IMR-90 (cell line): Measurements from ENCODE around the gene IKBIP. TPM values are rescaled to one million over a fixed set of nuclear protein-coding genes. Genes with fewer than 3 reads are reported as not detected.

Source experiments
- ATAC-seq: fragments of 200-7000 bp; cut with Tn5 transposase; 2 replicates; pipeline ENCODE4 v1.9.1; 2020; ENCODE audit warnings: low read depth, mild to moderate bottlenecking, moderate library complexity
- BruUV-seq: library from RNA; stranded (reverse); fragments of 400-500 nt; replicated peaks from 2 replicates; lab custom pipeline; 2021; lab: Mats Ljungman, UMichigan
- CTCF ChIA-PET: fragments of 300-600 bp; formaldehyde crosslinking; extraction: SDS; loops from one replicate; lab custom pipeline; 2021; ENCODE audit warnings: antibody characterized with exemption; lab: Yijun Ruan, JAX
- POLR2A ChIA-PET: fragments of 300-600 bp; sonication (Branson Sonifier 250); formaldehyde crosslinking; loops from one replicate; lab custom pipeline; 2022; ENCODE audit warnings: antibody characterized with exemption; ENCODE audit not compliant: unreplicated experiment; lab: Charles Lee
- DNase-seq: peaks from one replicate; pipeline ENCODE4 v3.0.0; 2013
- H2AFZ ChIP-seq: replicated peaks from 2 replicates; pipeline ENCODE3; 2013; ENCODE audit warnings: low read length, mild to moderate bottlenecking; ENCODE audit not compliant: poor library complexity
- H2AK5ac ChIP-seq: 2 replicates; pipeline ENCODE4 v1.6.1; 2013; ENCODE audit warnings: low read depth, low read length, inconsistent platforms
- H2AK9ac ChIP-seq: replicated peaks from 2 replicates; pipeline ENCODE3; 2013; ENCODE audit warnings: mild to moderate bottlenecking, low read depth, low read length, moderate library complexity; ENCODE audit not compliant: poor library complexity
- H2BK120ac ChIP-seq: 2 replicates; pipeline ENCODE4 v1.6.1; 2013; ENCODE audit warnings: low read depth, low read length, inconsistent platforms
- H2BK15ac ChIP-seq: 3 replicates; pipeline ENCODE4 v1.6.1; 2013; ENCODE audit warnings: low read depth, low read length, inconsistent platforms
- H2BK20ac ChIP-seq: 2 replicates; pipeline ENCODE4 v1.6.1; 2013; ENCODE audit warnings: low read depth, mild to moderate bottlenecking, inconsistent platforms, low read length, moderate library complexity
- H2BK5ac ChIP-seq: 2 replicates; pipeline ENCODE4 v1.6.1; 2013; ENCODE audit warnings: mild to moderate bottlenecking, low read depth, low read length, inconsistent platforms; ENCODE audit not compliant: poor library complexity, severe bottlenecking
- H3K14ac ChIP-seq: replicated peaks from 2 replicates; pipeline ENCODE4 v1.6.1; 2013; ENCODE audit warnings: low read depth, low read length, inconsistent platforms
- H3K18ac ChIP-seq: 2 replicates; pipeline ENCODE4 v1.6.1; 2013; ENCODE audit warnings: low read depth, low read length, control low read depth
- H3K23ac ChIP-seq: 2 replicates; pipeline ENCODE4 v1.6.1; 2013; ENCODE audit warnings: low read depth, low read length, inconsistent platforms
- H3K27ac ChIP-seq: 2 replicates; pipeline ENCODE4 v1.5.1; 2013; ENCODE audit warnings: mild to moderate bottlenecking, control low read depth, low read length; ENCODE audit not compliant: insufficient read depth
- H3K27me3 ChIP-seq: 2 replicates; pipeline ENCODE4 v1.6.1; 2013; ENCODE audit warnings: low read length; ENCODE audit not compliant: control insufficient read depth, insufficient read depth
- H3K36me3 ChIP-seq: 2 replicates; pipeline ENCODE4 v1.6.1; 2013; ENCODE audit warnings: low read length, mixed read lengths; ENCODE audit not compliant: control insufficient read depth, insufficient read depth
- H3K4ac ChIP-seq: 2 replicates; pipeline ENCODE4 v1.6.1; 2013; ENCODE audit warnings: low read depth, low read length, inconsistent platforms
- H3K4me1 ChIP-seq: 2 replicates; pipeline ENCODE4 v1.6.1; 2013; ENCODE audit warnings: low read length, mixed read lengths; ENCODE audit not compliant: control insufficient read depth, insufficient read depth
- H3K4me2 ChIP-seq: 2 replicates; pipeline ENCODE4 v1.6.1; 2013; ENCODE audit warnings: low read depth, mild to moderate bottlenecking, control low read depth, low read length, moderate library complexity
- H3K4me3 ChIP-seq: 2 replicates; pipeline ENCODE4 v1.5.1; 2013; ENCODE audit warnings: low read depth, mild to moderate bottlenecking, control low read depth, low read length, moderate library complexity; ENCODE audit not compliant: insufficient read depth
- H3K56ac ChIP-seq: 2 replicates; pipeline ENCODE4 v1.6.1; 2013; ENCODE audit warnings: low read length, inconsistent platforms; ENCODE audit not compliant: insufficient read depth; ENCODE audit errors: extremely low read depth
- H3K79me1 ChIP-seq, 2 experiments: 2 replicates each; pipeline ENCODE4 v1.6.1; 2013; ENCODE audit warnings: low read length in 2 of 2, inconsistent platforms in 1 of 2, low read depth in 1 of 2
- H3K9ac ChIP-seq: 2 replicates; pipeline ENCODE4 v1.6.1; 2013; ENCODE audit warnings: low read depth, low read length, control low read depth
- H3K9me1 ChIP-seq: 2 replicates; pipeline ENCODE4 v1.6.1; 2013; ENCODE audit warnings: low read length, inconsistent platforms; ENCODE audit not compliant: insufficient read depth
- H3K9me3 ChIP-seq: 2 replicates; pipeline ENCODE4 v1.6.1; 2013; ENCODE audit warnings: low read length; ENCODE audit not compliant: control insufficient read depth, insufficient read depth
- H4K20me1 ChIP-seq: 2 replicates; pipeline ENCODE4 v1.6.1; 2013; ENCODE audit warnings: low read length, inconsistent platforms; ENCODE audit not compliant: insufficient read depth
- H4K5ac ChIP-seq: 2 replicates; pipeline ENCODE4 v1.6.1; 2013; ENCODE audit warnings: mild to moderate bottlenecking, low read depth, low read length, control low read depth
- H4K8ac ChIP-seq, 2 experiments: 2 replicates each; pipeline ENCODE4 v1.6.1; 2013; ENCODE audit warnings: low read depth in 2 of 2, low read length in 2 of 2, control low read depth in 1 of 2, inconsistent platforms in 1 of 2
- H4K91ac ChIP-seq: 2 replicates; pipeline ENCODE4 v1.6.1; 2013; ENCODE audit warnings: low read depth, low read length, inconsistent platforms; ENCODE audit not compliant: insufficient read depth
- BHLHE40 ChIP-seq: fragments of 150-350 bp; IDR thresholded peaks from 2 replicates; pipeline ENCODE4 v1.6.1; 2016; ENCODE audit warnings: mild to moderate bottlenecking, low read depth, low read length
- CEBPB ChIP-seq: IDR thresholded peaks from 2 replicates; pipeline ENCODE4 v1.6.1; 2012; ENCODE audit warnings: low read depth, low read length, improper control_type of control experiment
- CHD1 ChIP-seq: IDR thresholded peaks from 2 replicates; pipeline ENCODE4 v1.6.1; 2012; ENCODE audit warnings: low read depth, low read length, improper control_type of control experiment
- CTCF ChIP-seq: conservative IDR thresholded peaks from 2 replicates; pipeline ENCODE4 v1.5.1; 2012; ENCODE audit warnings: mild to moderate bottlenecking, low read depth, low read length, improper control_type of control experiment
- ELK1 ChIP-seq: fragments of 150-350 bp; IDR thresholded peaks from 2 replicates; pipeline ENCODE4 v1.6.1; 2016; ENCODE audit warnings: low read depth, mild to moderate bottlenecking, low read length, moderate library complexity, borderline replicate concordance
- FOS ChIP-seq: fragments of 150-350 bp; IDR thresholded peaks from 2 replicates; pipeline ENCODE4 v1.6.1; 2016; ENCODE audit warnings: low read depth, low read length
- MXI1 ChIP-seq: IDR thresholded peaks from 2 replicates; pipeline ENCODE4 v1.6.1; 2012; ENCODE audit warnings: low read depth, mild to moderate bottlenecking, low read length, moderate library complexity, borderline replicate concordance
- POLR2A ChIP-seq: IDR thresholded peaks from 2 replicates; pipeline ENCODE4 v1.6.1; 2012; ENCODE audit warnings: mild to moderate bottlenecking, low read depth, low read length
- RAD21 ChIP-seq: IDR thresholded peaks from 2 replicates; pipeline ENCODE4 v1.6.1; 2012; ENCODE audit warnings: low read length, improper control_type of control experiment
- RCOR1 ChIP-seq: IDR thresholded peaks from 2 replicates; pipeline ENCODE4 v1.6.1; 2012; ENCODE audit warnings: mild to moderate bottlenecking, low read length, improper control_type of control experiment; ENCODE audit not compliant: insufficient replicate concordance
- RFX5 ChIP-seq: IDR thresholded peaks from 2 replicates; pipeline ENCODE4 v1.8.0; 2012; ENCODE audit warnings: low read depth, mild to moderate bottlenecking, low read length, moderate library complexity
- SMC3 ChIP-seq: fragments of 150-350 bp; IDR thresholded peaks from 2 replicates; pipeline ENCODE4 v1.6.1; 2016; ENCODE audit warnings: low read depth, mild to moderate bottlenecking, antibody characterized with exemption, low read length, moderate library complexity
- USF2 ChIP-seq: fragments of 150-350 bp; IDR thresholded peaks from 2 replicates; pipeline ENCODE4 v1.6.1; 2017; ENCODE audit warnings: mild to moderate bottlenecking, antibody characterized with exemption, low read length, low read depth
- WGBS, 2 experiments: methylation state at CpG; one replicate each; pipeline versions ENCODE4 v1.1.5 to v1.1.7; 2013; ENCODE audit warnings: missing lambda C conversion rate in 2 of 2; ENCODE audit not compliant: insufficient read length in 1 of 2; ENCODE audit errors: extremely low coverage in 2 of 2; 5-methylcytosine and 5-hydroxymethylcytosine counted together
- dilution Hi-C: fragments of 300-500 bp; cut with HindIII; formaldehyde crosslinking; loops from one replicate; pipeline ENCODE4 v1.14.3; 2018; ENCODE audit warnings: low sequenced_read_pairs; ENCODE audit not compliant: unreplicated experiment
- in situ Hi-C: fragments of 300-500 bp; cut with MboI; formaldehyde crosslinking; loops from 3 replicates; pipeline ENCODE4 v1.14.3; 2019; ENCODE audit warnings: low sequenced_read_pairs, inconsistent platforms, mixed read lengths
- intact Hi-C: fragments of 100-400 bp; cut with micrococcal nuclease; formaldehyde crosslinking; loops from 2 replicates; pipeline ENCODE4 v1.10.0; 2022
- polyA plus RNA-seq, 3 experiments: library from polyadenylated mRNA; depleted of rRNA; stranded (reverse); fragments of >200 nt; gene quantifications; 2 replicates each; pipeline ENCODE4 v1.2.3, GENCODE V29; 2012; ENCODE audit warnings: low replicate concordance in 1 of 3
- total RNA-seq: library from RNA; depleted of rRNA; stranded (reverse); fragments of >200 nt; gene quantifications from 2 replicates; pipeline ENCODE4 v1.2.3, GENCODE V29; 2012

Gene IKBIP
- total and polyA plus RNA-seq, 2 of the 4 experiments (the other 2 are of a cell fraction): 37.1 to 52.7 TPM

- no peak overlapping the region for H2AFZ ChIP-seq
- no CpG with 5 or more reads among the region's 1 CpG for WGBS, 2 experiments
- no TSS peak for BruUV-seq
- TF ChIP-seq CTCF: peak; percentile 82
- TF ChIP-seq RFX5: no peak
- TF ChIP-seq RCOR1: no peak
- TF ChIP-seq RAD21: peak; percentile 91
- TF ChIP-seq FOS: no peak
- TF ChIP-seq USF2: no peak
- no peak for TF ChIP-seq MXI1
- TF ChIP-seq BHLHE40: no peak
- TF ChIP-seq SMC3: peak; percentile 67
- TF ChIP-seq CEBPB: no peak
- no peak for TF ChIP-seq POLR2A
- TF ChIP-seq ELK1: no peak
- no peak for TF ChIP-seq CHD1
- no peak overlapping the region for H3K4me2 ChIP-seq
- intact Hi-C loops: loop anchor here (1.0 to 5.0 kb wide), 4 partner anchors 47 to 229 kb away; no protein-coding TSS in a partner anchor
- DNase-seq: peak; percentile 70
- CTCF ChIA-PET: interaction anchor here (0.6 to 1.2 kb wide), 3 partner anchors 10 to 237 kb away, joined by 3 to 4 read pairs (median 3); no protein-coding TSS in a partner anchor
- H3K9me3 ChIP-seq: no peaks in the 10 kb centered on the region
- H3K18ac ChIP-seq: no peak overlapping the region
- no peak overlapping the region for H3K23ac ChIP-seq
- H4K20me1 ChIP-seq: no peaks in the 10 kb centered on the region
- H3K9me1 ChIP-seq: no peaks in the 10 kb centered on the region
- no peak overlapping the region for H4K91ac ChIP-seq
- no peaks in the 10 kb centered on the region for H3K4me1 ChIP-seq
- H3K56ac ChIP-seq: no peak overlapping the region
- H2BK5ac ChIP-seq: no peak overlapping the region
- no peaks in the 10 kb centered on the region for H3K27me3 ChIP-seq
- no peak overlapping the region for H3K27ac ChIP-seq
- no peak overlapping the region for H2AK9ac ChIP-seq
- dilution Hi-C loops: no loop called here
- ATAC-seq: peak; percentile 80
- no peak overlapping the region for H2AK5ac ChIP-seq
- no peak overlapping the region for H4K8ac ChIP-seq
- H3K4me3 ChIP-seq: no peak overlapping the region
- no peak overlapping the region for H2BK120ac ChIP-seq
- H3K79me1 ChIP-seq: peaks cover 10 to 14% of the 10 kb centered on the region in 2 experiments
- no peak overlapping the region for H2BK20ac ChIP-seq
- in situ Hi-C loops: loop anchor here (10.0 kb wide), 1 partner anchor 239 kb away; no protein-coding TSS in a partner anchor
- no peak overlapping the region for H2BK15ac ChIP-seq
- H3K4ac ChIP-seq: no peak overlapping the region
- POLR2A ChIA-PET: no interaction called here
- peaks cover 25% of the 10 kb centered on the region for H3K36me3 ChIP-seq
- H3K9ac ChIP-seq: no peak overlapping the region
- H3K14ac ChIP-seq: no peak overlapping the region
- H4K5ac ChIP-seq: no peak overlapping the region
These were observed 9.4 kb upstream of the IKBIP start for GRCh38 chr12:98653866-98654493.
